ENCODE measurements around the gene PRCD.

- TF ChIP-seq CTCF (IDR thresholded peaks at IDR 0.05; ENCODE audit: borderline replicate concordance, extremely low read depth, low read length, poor library complexity, severe bottlenecking) (no peak), EZH2 (IDR thresholded peaks at IDR 0.05; ENCODE audit: borderline replicate concordance, low read depth, low read length, severe bottlenecking) (no peak)
Measured at GRCh38 chr17:76581515-76581914, 41.7 kb downstream of the PRCD start.

All from DND-41 (cell line).